Raji (cell line): ENCODE data around the gene SLIT3.

ENCODE experiments used
- POLR2A ChIP-seq: IDR thresholded peaks from 2 replicates; pipeline ENCODE4 v1.6.1; 2011; ENCODE audit warnings: low read depth, low read length, control low read depth; ENCODE audit not compliant: insufficient read depth

Gene SLIT3

DNA sequence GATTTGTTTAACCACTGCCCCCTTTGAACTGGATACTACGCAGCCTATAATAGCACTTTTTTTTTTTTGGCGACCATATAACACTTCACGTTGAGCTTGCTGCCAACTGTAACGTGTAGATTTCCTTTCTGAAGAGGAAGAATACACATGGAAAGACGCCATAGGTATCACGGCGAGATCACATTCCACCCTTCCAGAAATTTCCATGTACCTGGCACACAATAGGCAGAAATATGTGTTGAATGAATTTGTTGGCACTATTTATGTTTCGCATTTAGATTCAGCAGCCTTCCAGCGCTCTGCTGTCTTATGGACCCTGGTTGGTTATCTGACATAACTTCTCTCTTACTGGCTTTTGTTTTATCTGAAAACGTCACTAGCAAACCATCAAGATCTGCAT is 250.3 kb downstream of the SLIT3 start:
- TF ChIP-seq POLR2A, result no peak

GRCh38 chr5:169050146-169050571 is 250.8 kb downstream of the SLIT3 start:
- TF ChIP-seq POLR2A, result no peak

DNA sequence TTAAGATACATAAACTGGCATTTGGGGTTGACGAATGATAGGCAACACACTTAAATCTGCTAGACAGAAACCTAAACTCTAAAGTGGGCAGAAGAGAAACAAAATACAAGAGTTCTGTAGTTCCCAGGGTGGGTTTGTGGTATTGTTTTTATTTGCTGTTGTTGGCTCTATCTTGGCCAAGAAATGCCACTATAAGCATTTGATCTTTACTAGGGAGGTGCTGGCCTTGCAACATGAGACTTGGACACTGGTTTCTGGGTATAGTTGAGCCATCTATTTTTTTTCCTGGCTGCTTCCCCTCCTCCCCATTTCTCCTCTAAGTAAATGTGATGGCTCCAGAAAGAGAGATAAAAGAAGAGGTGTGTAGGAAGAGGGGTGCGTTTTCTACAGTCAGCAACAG is 251.2 kb downstream of the SLIT3 start:
- no peak for TF ChIP-seq POLR2A

DNA sequence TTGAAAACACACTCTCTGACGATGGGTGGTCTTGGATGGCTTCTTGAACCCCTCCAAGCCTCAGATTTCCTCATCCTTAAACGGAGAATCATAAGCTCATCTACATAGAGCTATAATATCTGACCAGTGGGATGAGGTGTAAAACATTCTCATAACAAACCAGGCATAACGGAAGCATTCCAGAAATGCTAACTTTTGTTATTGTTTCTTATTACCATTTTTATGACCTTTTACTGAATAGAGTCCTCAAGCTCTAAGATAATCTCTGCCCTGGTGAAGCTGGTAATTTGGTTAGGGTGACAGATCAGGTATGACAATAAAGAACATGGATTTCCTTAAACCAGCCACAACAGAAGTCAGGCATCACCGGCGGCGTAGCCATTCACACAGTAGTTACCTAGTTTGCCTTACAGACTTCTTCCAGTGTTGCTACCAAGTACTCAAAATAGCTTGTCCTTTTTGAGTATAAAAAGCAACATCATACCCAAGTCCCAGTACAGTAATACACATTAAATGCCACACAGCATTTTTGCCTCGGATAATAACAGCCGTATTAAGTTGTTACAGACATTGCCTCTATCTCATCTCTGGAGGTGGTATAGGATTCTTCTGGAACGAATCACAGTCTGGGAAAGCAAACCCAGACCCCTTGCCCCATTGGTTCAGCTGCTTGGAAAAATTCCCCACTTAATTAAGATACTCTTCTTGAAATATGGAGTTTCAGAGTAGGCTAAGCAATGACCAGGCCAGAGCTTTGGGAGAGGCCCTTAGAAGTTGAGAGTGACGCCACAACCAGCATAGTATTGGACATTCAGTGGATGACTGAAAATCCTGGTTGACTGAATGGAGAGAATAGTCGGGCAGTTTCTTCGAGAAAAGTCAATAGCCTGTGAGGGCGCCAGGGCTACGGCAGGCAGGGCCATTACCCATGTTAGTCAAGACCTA is 252.5 kb downstream of the SLIT3 start:
- no peak for TF ChIP-seq POLR2A

DNA sequence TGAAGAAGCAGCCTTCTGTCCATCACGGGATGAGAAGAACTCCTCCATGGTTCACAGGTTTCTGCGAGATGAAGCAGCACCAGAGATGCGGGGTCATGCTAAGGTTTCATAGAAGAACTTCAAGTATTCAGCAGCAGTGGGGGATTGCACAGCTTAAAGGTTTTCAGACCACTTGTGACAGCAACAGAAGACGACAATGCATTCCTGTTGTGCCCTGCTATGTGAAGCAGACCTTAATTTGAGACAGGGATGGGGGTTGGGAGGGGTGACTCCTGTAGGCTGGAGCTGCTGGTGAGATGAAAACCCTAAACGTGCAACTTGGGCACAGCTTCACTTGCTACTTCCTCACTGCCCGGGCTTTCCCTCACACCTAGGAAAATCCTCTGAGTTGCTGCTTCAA is 256.0 kb downstream of the SLIT3 start:
- TF ChIP-seq POLR2A, result no peak

GRCh38 chr5:169041180-169041579 is 259.8 kb downstream of the SLIT3 start:
- no peak for TF ChIP-seq POLR2A

- no peak for TF ChIP-seq POLR2A
Measured at GRCh38 chr5:169039592-169039991, 261.3 kb downstream of the SLIT3 start.

DNA sequence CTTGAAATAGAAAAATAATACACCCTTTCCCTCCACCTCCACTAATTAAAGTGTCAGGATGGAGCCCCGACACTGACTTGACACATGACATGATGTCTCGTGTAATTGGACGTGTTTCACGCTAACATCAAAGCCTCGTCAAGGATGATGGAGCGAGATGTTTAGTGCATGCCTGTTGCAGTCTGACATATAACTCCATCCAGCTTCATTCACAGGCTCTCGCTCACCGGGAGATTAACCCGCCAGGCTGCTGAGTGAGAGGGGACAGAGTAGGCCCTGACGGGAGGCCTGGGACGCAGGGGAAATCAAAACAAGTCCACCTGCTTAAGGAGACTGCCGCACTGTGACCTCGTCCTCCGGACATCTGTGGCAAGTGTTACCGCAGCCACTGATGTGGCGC is 263.5 kb downstream of the SLIT3 start:
- TF ChIP-seq POLR2A, result no peak

DNA sequence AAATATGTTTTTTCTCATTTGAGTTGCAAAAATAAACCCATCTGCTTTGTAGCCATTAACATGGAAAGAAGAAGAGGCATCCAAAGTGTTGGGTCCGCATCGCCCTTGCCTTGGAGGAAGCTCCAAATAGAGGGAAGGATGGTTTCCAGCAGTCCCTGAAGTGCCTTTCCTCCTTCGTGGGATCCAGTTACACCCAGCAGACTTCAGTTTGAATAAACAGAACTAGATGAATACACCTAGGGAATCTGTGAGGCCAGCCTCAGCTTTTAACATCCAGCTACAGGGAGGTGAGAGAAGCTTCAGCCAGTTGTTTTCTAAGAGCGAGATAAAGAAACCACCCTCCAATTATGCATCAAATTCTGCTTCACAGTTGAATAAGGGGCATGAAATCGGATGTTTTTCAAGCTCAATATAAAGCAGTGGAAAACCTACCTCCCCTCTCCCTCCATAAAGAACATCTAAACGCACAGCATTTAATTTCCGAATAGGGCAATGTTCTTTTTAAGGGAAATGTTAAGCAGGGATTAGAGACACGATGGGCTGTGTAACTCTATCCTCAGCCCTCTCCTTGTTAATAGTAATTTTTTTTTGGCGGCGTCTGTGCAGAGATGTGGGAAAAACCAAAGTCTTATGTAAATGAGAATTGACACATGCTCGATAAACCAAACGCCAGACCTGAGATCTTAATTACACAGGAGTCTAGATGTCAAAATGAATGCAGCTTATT is 264.7 kb downstream of the SLIT3 start:
- no peak for TF ChIP-seq POLR2A

GRCh38 chr5:169029661-169030274 is 271.2 kb downstream of the SLIT3 start:
- TF ChIP-seq POLR2A, result no peak

- TF ChIP-seq POLR2A, result no peak
Measured at GRCh38 chr5:169029037-169029436, 271.9 kb downstream of the SLIT3 start.

GRCh38 chr5:169027501-169028061 is 273.4 kb downstream of the SLIT3 start:
- TF ChIP-seq POLR2A, result no peak

DNA sequence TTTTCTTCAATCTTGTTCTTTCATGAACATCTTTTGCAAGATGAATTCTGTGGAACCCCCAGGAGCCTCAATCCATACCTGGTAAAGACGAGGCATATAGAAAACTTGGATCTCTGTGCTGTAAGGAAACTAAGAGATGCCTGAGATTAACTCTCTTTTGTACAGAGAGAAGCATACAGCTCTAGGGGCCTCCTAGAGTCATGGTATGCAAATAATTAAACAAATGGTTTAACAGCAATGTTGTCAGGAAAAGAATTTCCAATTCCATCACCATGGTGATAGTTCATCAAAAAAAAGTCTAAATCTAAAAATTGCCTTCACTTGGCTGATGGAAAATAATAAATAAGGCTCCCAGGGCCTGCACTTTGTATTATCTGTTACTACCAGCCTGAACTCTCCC is 275.4 kb downstream of the SLIT3 start:
- no peak for TF ChIP-seq POLR2A

DNA sequence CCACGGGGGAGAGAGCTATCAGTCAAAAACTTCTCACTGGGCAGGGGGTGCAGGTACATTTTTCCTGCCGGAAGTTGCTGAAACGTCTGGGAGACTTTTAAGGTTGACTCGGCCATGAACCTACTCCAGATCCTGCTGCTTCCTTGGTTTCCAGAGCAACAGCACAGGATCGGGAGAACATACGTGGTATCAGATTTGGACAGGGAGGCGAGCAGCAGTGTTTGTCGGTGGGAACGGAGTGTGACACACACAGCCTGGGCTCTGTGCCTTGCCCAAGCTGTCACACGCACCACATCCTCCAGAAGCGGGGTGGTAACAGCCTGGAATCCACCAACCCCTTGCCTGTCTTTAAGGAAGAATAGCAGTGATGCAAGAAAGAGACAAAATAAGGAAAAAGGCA is 276.5 kb downstream of the SLIT3 start:
- TF ChIP-seq POLR2A, result no peak

DNA sequence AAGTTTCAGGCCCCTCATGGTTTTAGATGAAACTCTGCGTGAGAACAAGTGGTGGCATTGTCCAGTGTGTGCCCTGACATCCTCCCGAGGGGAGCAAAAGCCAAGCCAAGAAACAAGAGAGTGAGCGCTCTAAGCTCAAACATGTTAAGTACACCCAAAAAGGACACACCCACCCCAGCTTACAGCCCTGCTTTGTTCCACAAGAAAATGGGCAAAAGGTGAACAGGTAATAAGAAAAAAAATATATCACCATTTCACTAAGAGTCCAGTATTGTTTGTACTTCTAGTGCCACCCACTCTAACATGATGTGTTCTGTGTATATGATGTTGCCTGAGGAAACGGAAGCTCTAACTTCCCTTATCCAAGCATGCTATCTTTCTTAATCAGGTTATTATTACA is 278.2 kb downstream of the SLIT3 start:
- TF ChIP-seq POLR2A, result no peak
